Naive thymus-derived CD4-positive, alpha-beta T cell (primary cell): ENCODE data around the gene SLAMF9. TPM values are rescaled to one million over a fixed set of nuclear protein-coding genes. Genes with fewer than 3 reads are reported as not detected.
A peak's percentile ranks its signal among the peaks of the same experiment; 100 is the strongest.
"Not testable (repeated sequence)": the region's sequence is repeated elsewhere in the genome, so short reads cannot be mapped to it uniquely, and the experiment has no call there.

ENCODE experiments used
- ATAC-seq: fragments of 150-1000 bp; cut with Tn5 transposase; 2 replicates; pipeline ENCODE4 v1.10.0; 2021; ENCODE audit warnings: mild to moderate bottlenecking, moderate library complexity
- CTCF ChIA-PET: fragments of 350-600 bp; sonication (Branson Sonifier 250); formaldehyde crosslinking; loops from one replicate; lab custom pipeline; 2021; ENCODE audit warnings: antibody characterized with exemption; lab: Charles Lee
- POLR2A ChIA-PET: fragments of 350-600 bp; sonication (Branson Sonifier 250); formaldehyde crosslinking; loops from one replicate; lab custom pipeline; 2021; ENCODE audit warnings: antibody characterized with exemption, inconsistent platforms; lab: Charles Lee
- DNase-seq, 9 donors: peaks; one replicate each; pipeline versions ENCODE4 v3.0.0 to v3.0.0-alpha.2; 2020 to 2022; ENCODE audit warnings: mixed read lengths in 1 of 9
- H3K27ac ChIP-seq: one replicate; pipeline ENCODE4 v1.7.0; 2013; ENCODE audit warnings: mild to moderate bottlenecking, low read depth, low read length, moderate library complexity
- H3K27me3 ChIP-seq, 2 donors: one replicate each; pipeline ENCODE4 v1.7.0; 2013; ENCODE audit warnings: low read length in 2 of 2, mild to moderate bottlenecking in 2 of 2, moderate library complexity in 2 of 2; ENCODE audit not compliant: control insufficient read depth in 2 of 2, insufficient read depth in 2 of 2
- H3K36me3 ChIP-seq, 3 experiments: 1 replicate in 2 of 3; 2 replicates in 1 of 3; pipeline ENCODE4 v1.7.0; 2013; ENCODE audit warnings: low read length in 3 of 3, mild to moderate bottlenecking in 3 of 3, moderate library complexity in 1 of 3; ENCODE audit not compliant: insufficient read depth in 3 of 3, control insufficient read depth in 2 of 3
- H3K4me1 ChIP-seq, 2 donors: one replicate each; pipeline ENCODE4 v1.7.0; 2013; ENCODE audit warnings: low read length in 2 of 2, mild to moderate bottlenecking in 2 of 2, moderate library complexity in 1 of 2; ENCODE audit not compliant: control insufficient read depth in 2 of 2, insufficient read depth in 2 of 2
- H3K4me3 ChIP-seq: 2 replicates; pipeline ENCODE4 v1.7.0; 2013; ENCODE audit warnings: mild to moderate bottlenecking, low read length
- H3K9me3 ChIP-seq, 3 experiments: 1 replicate in 2 of 3; 2 replicates in 1 of 3; pipeline ENCODE4 v1.7.0; 2013; ENCODE audit warnings: low read length in 3 of 3; ENCODE audit not compliant: control insufficient read depth in 2 of 3
- H3K27ac Mint-ChIP-seq, 9 donors: one replicate each; pipeline ENCODE4 v1.8.0; 2020 to 2022; ENCODE audit warnings: mixed read lengths in 9 of 9, mild to moderate bottlenecking in 8 of 9, moderate library complexity in 5 of 9, inconsistent platforms in 2 of 9
- H3K27me3 Mint-ChIP-seq, 5 donors: one replicate each; pipeline ENCODE4 v1.8.0; 2021 to 2022; ENCODE audit warnings: mixed read lengths in 5 of 5, mild to moderate bottlenecking in 1 of 5
- H3K36me3 Mint-ChIP-seq, 5 donors: one replicate each; pipeline ENCODE4 v1.8.0; 2020 to 2022; ENCODE audit warnings: mixed read lengths in 5 of 5, mild to moderate bottlenecking in 3 of 5, inconsistent platforms in 1 of 5
- H3K4me1 Mint-ChIP-seq, 7 donors: one replicate each; pipeline ENCODE4 v1.8.0; 2020 to 2022; ENCODE audit warnings: mixed read lengths in 7 of 7, mild to moderate bottlenecking in 3 of 7, inconsistent platforms in 1 of 7
- H3K4me3 Mint-ChIP-seq, 10 donors: one replicate each; pipeline ENCODE4 v1.8.0; 2020 to 2022; ENCODE audit warnings: mild to moderate bottlenecking in 10 of 10, mixed read lengths in 10 of 10, moderate library complexity in 6 of 10, inconsistent platforms in 2 of 10
- H3K9me3 Mint-ChIP-seq, 11 donors: one replicate each; pipeline ENCODE4 v1.8.0; 2020 to 2022; ENCODE audit warnings: mixed read lengths in 11 of 11, mild to moderate bottlenecking in 4 of 11, inconsistent platforms in 1 of 11, moderate library complexity in 1 of 11
- intact Hi-C, 2 donors: fragments of 100-400 bp; cut with micrococcal nuclease; formaldehyde crosslinking; loops; one replicate each; pipeline ENCODE4 v1.15.1; 2023
- polyA plus RNA-seq, 2 donors: library from polyadenylated mRNA; unstranded; fragments of 300-500 nt; fragmentation: Illumina TruSeq; gene quantifications; one replicate each; pipeline ENCODE4 v1.2.3, GENCODE V29; 2021
- total RNA-seq, 6 experiments: library from RNA in 5 of 6; stranded (reverse) in 5 of 6; gene quantifications; 1 replicate in 5 of 6; 2 replicates in 1 of 6; pipeline ENCODE4 v1.2.3 and lab custom pipeline; 2021 to 2026

Gene SLAMF9
- total and polyA plus RNA-seq, 7 experiments from 2014 or later: not detected

DNA sequence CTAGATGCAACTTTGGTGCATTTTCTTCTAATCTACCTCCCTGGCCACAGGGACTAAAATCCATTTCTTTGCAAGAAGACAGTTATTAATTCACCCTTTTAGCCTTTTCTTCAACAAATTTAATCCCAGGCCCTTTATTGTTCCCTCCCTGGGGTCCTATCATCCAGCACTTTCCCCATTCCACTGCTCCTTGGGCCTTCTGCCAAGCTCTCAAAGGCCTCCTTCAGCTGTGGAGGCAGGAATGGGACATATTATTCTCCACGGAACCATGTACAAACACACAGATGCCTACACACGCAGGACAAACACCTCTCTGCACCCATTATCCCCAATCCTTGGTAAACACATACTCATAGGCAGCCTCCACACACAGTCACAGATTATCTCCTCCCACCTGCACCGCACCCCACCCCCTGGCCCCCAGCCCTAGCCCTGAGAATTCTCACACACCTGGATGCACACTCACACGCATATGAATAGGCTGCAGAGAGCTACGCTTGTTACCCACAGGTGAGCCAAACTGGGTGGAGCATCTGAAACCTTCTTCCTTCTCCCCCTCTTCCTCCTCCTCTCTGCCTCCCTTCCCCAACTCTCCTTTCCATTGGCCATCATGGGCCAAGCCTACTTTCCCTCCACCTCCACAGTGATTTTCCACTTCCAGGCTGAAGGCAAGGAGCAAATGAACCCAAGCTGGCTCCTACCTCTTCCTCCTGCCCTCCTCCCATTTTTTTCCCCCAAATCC, 40.4 kb downstream of the SLAMF9 start:
- DNase-seq: no peak

DNA sequence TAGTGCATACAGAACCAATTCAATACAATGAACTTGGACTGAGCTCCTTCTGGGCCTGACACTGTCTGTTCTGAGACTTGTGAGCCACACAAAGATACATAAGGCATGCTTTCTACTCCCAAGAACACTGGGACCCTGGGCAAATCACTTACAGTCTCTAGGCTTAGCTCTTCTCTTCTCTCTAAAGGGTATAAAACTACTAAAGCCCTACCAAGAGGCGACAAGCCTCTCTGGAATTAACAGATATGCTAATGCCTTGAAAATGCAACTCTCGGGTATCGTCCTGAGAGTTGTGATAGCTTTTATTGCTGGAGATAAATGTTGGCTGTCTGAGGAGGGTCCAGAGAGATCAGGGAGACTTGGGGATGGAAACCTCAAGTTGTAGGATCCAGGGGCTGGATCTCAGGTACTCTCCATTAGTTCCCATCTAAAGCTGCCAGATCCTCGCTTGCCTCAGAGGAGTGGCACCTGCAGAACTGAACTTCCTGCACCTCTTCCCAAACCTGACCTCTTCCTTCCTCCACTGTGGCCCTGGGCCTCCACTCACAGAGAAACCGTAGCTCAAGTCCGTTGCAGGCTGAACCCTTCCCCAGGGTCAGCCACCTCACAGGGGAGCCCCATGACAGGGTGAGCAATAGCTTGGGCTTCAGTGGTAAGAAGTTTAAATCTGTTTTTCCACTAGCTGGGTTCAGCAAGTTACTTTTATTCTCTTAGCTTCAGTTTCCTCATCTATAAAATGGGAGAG, 42.5 kb downstream of the SLAMF9 start:
- H3K4me1 Mint-ChIP-seq: peaks cover 48 to 85% (median 59%) of the 10 kb centered on the region in 7 donors
- H3K4me3 Mint-ChIP-seq: peak overlapping the region; percentile 9 to 84 (median 67)
- Histone ChIP-seq H3K4me1 (peaks cover 33 to 42% of the 10 kb centered on the region in 2 donors), H3K4me3 (peak overlapping the region; percentile 22), H3K36me3 (peaks cover 0 to 7% (median 0%) of the 10 kb centered on the region in 3 experiments), H3K9me3 (no peaks in the 10 kb centered on the region), H3K27ac (peak overlapping the region; percentile 77), H3K27me3 (no peaks in the 10 kb centered on the region)
- ChIA-PET POLR2A (interaction anchor here (0.6 kb wide), 1 partner anchor 8 kb away, joined by 3 read pairs; no protein-coding TSS in a partner anchor), CTCF (interaction anchor here (0.8 kb wide), 1 partner anchor 21 kb away, joined by 4 read pairs; no protein-coding TSS in a partner anchor)
- H3K27me3 Mint-ChIP-seq: no peaks in the 10 kb centered on the region
- intact Hi-C loops: no loop called here
- peak overlapping the region; percentile 90 to 99 (median 94) for H3K27ac Mint-ChIP-seq
- peak in 1 of 9 donors; percentile 14 for DNase-seq
- peaks cover 0 to 1% (median 0%) of the 10 kb centered on the region in 11 donors for H3K9me3 Mint-ChIP-seq
- H3K36me3 Mint-ChIP-seq: peaks cover 0 to 15% (median 0%) of the 10 kb centered on the region in 5 donors
- no peak for ATAC-seq

More for the DNA sequence above, 40.4 kb downstream of the SLAMF9 start:
- Mint-ChIP-seq H3K36me3 (peaks cover 0 to 26% (median 4%) of the 10 kb centered on the region in 5 donors), H3K27ac (peak overlapping the region; percentile 62 to 99 (median 94)), H3K9me3 (peaks cover 0 to 3% (median 0%) of the 10 kb centered on the region in 11 donors), H3K27me3 (no peaks in the 10 kb centered on the region), H3K4me3 (peak overlapping the region in 2 of 10 donors; percentile 10 to 18), H3K4me1 (peaks cover 50 to 76% (median 65%) of the 10 kb centered on the region in 7 donors)
- intact Hi-C loops: no loop called here
- peaks cover 0 to 26% (median 0%) of the 10 kb centered on the region in 3 experiments for H3K36me3 ChIP-seq
- H3K9me3 ChIP-seq: no peaks in the 10 kb centered on the region
- no peaks in the 10 kb centered on the region for H3K27me3 ChIP-seq
- ATAC-seq: no peak
- ChIA-PET POLR2A (no interaction called here), CTCF (no interaction called here)
- H3K4me3 ChIP-seq: no peak overlapping the region
- no peak overlapping the region for H3K27ac ChIP-seq
- peaks cover 33 to 42% of the 10 kb centered on the region in 2 donors for H3K4me1 ChIP-seq

DNA sequence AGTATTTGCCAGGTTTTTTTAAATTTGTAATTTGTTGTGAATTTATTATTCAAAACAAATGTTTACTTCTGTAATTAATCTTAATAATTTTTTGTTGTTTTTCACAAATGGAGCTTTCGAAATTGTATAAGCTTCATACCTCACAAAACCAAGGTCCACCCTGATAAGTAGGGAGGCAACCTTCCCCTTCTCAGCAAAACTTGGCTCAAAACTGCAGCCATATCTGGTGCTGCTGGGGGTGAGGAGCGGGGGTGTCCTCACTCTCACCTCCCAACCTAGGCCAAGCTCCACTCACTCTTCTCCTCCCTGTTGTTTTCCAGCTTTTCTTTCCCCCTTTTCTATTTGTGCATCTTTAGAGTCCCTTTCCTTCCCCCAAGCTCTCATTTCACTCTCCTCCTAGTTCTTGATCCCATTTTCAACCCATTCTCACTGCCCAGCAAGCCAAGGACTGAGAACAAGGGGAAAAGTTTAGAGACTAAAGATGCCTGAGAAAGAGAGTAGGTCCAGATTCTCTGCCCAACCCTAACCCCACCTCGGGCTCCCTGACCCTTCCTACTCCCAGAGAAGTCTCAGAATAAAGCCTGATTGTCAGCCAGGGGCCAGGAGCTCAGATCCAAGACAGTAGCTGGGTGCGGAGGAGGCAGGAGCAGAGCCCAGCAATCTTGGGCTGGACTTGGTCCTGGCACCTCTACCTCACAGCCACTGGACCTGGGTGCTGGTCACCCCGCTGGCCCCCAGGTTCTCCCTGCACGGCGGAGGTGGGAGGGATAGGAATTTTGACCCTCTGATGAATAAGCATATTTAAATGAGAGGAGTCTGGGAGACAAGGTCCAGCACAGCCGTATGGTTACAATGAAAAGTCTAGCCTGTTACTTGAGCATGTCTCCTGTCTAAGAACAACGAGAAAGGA, 45.8 kb downstream of the SLAMF9 start:
- ChIA-PET CTCF (interaction anchor here (0.7 to 1.6 kb wide), 3 partner anchors 14 to 15 kb away, joined by 3 to 5 read pairs (median 4); no protein-coding TSS in a partner anchor), POLR2A (interaction anchor here (1.2 kb wide), 1 partner anchor 17 kb away, joined by 5 read pairs; the partner anchor contains the start of gene TAGLN2)
- peaks cover 0 to 7% (median 0%) of the 10 kb centered on the region in 5 donors for H3K27me3 Mint-ChIP-seq
- H3K9me3 Mint-ChIP-seq: peaks cover 0 to 3% (median 0%) of the 10 kb centered on the region in 11 donors
- DNase-seq (no peak), ATAC-seq (no peak)
- H3K27me3 ChIP-seq: no peaks in the 10 kb centered on the region
- H3K9me3 ChIP-seq: no peaks in the 10 kb centered on the region
- H3K27ac Mint-ChIP-seq: peak overlapping the region; percentile 23 to 96 (median 80)
- H3K4me3 ChIP-seq: no peak overlapping the region
- no peak overlapping the region for H3K27ac ChIP-seq
- H3K36me3 Mint-ChIP-seq: peaks cover 0 to 10% (median 0%) of the 10 kb centered on the region in 5 donors
- intact Hi-C loops: no loop called here
- H3K4me1 ChIP-seq: peaks cover 33 to 41% of the 10 kb centered on the region in 2 donors
- H3K4me3 Mint-ChIP-seq: no peak overlapping the region
- no peaks in the 10 kb centered on the region for H3K36me3 ChIP-seq
- peaks cover 29 to 58% (median 48%) of the 10 kb centered on the region in 7 donors for H3K4me1 Mint-ChIP-seq

DNA sequence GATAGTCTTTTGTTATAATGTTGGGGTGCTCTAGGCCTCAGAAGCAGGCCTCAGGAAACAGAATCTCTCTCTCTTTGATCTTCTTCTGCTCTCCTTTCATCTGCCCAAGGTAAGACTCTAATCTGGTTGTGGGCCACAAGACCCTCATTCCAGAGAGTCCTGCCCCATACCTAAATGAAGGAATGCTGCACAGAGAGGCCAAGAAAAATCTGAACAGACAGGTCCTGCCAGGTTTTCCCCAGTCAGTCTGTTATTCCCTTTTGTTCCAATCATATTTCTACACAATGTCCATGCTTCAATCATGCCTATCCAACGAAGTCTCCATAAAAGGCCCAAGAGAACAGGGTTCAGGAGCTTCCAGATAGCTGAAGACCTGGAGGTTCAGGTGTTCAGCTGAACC, 47.1 kb downstream of the SLAMF9 start:
- peaks cover 0 to 8% (median 0%) of the 10 kb centered on the region in 5 donors for H3K36me3 Mint-ChIP-seq
- ChIA-PET CTCF (interaction anchor here (1.3 to 1.6 kb wide), 3 partner anchors 15 to 108 kb away, joined by 3 to 5 read pairs (median 4); no protein-coding TSS in a partner anchor), POLR2A (no interaction called here)
- intact Hi-C loops: no loop called here
- H3K9me3 ChIP-seq: no peaks in the 10 kb centered on the region
- no peak overlapping the region for H3K27ac ChIP-seq
- no peak overlapping the region for H3K4me3 ChIP-seq
- H3K36me3 ChIP-seq: no peaks in the 10 kb centered on the region
- H3K27me3 Mint-ChIP-seq: peaks cover 0 to 8% (median 0%) of the 10 kb centered on the region in 5 donors
- peak overlapping the region in 5 of 9 donors; percentile 7 to 90 (median 32) for H3K27ac Mint-ChIP-seq
- peaks cover 0 to 3% (median 0%) of the 10 kb centered on the region in 11 donors for H3K9me3 Mint-ChIP-seq
- no peaks in the 10 kb centered on the region for H3K27me3 ChIP-seq
- DNase-seq: no peak
- ATAC-seq: no peak
- H3K4me1 ChIP-seq: peaks cover 23 to 28% of the 10 kb centered on the region in 2 donors
- no peak overlapping the region for H3K4me3 Mint-ChIP-seq
- H3K4me1 Mint-ChIP-seq: peaks cover 23 to 45% (median 34%) of the 10 kb centered on the region in 7 donors

DNA sequence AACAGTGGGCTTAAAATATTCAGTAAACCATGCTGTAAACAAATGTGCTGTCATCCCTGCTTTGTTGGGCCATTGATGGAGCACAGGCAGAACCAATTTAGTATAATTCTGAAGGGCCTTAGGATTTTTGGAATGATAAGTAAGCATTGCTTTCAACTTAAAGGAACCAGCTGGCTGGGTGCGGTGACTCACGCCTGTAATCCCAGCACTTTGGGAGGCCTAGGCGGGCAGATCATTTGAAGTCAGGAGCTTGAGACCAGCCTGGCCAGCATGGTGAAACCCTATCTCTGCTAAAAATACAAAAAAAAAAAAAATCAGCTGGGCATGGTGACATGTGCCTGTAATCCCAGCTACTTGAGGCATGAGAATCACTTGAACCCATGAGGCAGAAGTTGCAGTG, 50.0 kb downstream of the SLAMF9 start:
- CTCF ChIA-PET: interaction anchor here (0.6 kb wide), 1 partner anchor 103 kb away, joined by 5 read pairs; no protein-coding TSS in a partner anchor
- H3K4me3 Mint-ChIP-seq, H3K9me3 ChIP-seq, H3K9me3 Mint-ChIP-seq, DNase-seq, H3K27me3 Mint-ChIP-seq, H3K27me3 ChIP-seq, H3K4me1 ChIP-seq, H3K36me3 Mint-ChIP-seq, H3K27ac Mint-ChIP-seq, H3K4me3 ChIP-seq, H3K36me3 ChIP-seq, POLR2A ChIA-PET, ATAC-seq, H3K27ac ChIP-seq, intact Hi-C loops: not testable (repeated sequence)
- peaks cover 0 to 16% (median 11%) of the 10 kb centered on the region in 7 donors for H3K4me1 Mint-ChIP-seq
